ENCODE measurements around the gene TRAPPC6A.

DNA sequence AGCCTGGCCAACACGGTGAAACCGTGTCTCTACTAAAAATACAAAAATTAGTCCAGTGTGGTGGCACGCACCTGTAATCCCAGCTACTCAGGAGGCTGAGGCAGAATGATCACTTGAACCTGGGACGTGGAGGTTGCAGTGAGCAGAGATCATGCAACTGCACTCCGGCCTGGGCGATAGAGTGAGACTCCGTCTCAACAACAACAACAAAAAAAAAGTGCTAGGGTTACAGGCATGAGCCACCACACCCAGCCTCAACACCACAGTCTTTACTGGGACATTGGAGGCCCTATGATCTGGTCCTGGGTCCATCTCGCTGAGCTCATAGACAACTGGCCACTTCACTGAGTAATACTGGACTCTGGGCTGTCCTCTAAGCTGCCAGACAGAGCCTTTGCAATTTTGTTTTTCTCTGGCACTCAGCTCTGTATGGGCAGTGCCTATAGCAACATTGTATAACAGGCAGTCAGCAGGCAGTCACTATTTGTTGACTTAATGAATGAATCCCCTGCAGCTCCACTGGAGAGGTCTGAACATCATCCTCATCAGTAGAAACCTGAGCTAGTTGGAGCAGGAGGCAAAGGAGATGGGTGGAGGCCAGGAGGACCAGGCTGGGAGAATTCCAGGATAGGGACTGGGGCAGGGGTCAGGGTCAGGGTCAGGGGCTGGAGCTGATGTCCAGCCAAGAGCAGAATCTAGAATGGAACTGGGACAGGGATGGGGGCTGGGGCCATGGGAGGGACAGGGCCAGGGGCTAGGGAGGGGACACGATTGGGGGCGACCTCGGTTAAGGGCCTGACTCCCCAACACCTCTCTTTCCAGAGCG is 8.7 kb upstream of the TRAPPC6A start:
- TF ChIP-seq, protein P1, sequence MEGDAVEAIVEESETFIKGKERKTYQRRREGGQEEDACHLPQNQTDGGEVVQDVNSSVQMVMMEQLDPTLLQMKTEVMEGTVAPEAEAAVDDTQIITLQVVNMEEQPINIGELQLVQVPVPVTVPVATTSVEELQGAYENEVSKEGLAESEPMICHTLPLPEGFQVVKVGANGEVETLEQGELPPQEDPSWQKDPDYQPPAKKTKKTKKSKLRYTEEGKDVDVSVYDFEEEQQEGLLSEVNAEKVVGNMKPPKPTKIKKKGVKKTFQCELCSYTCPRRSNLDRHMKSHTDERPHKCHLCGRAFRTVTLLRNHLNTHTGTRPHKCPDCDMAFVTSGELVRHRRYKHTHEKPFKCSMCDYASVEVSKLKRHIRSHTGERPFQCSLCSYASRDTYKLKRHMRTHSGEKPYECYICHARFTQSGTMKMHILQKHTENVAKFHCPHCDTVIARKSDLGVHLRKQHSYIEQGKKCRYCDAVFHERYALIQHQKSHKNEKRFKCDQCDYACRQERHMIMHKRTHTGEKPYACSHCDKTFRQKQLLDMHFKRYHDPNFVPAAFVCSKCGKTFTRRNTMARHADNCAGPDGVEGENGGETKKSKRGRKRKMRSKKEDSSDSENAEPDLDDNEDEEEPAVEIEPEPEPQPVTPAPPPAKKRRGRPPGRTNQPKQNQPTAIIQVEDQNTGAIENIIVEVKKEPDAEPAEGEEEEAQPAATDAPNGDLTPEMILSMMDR (IDR thresholded peaks at IDR 0.05 in 2 of 3, conservative IDR thresholded peaks at IDR 0.05 in 1 of 3; ENCODE audit: insufficient read depth in 2 of 3, low read depth in 1 of 3, low read length in 3 of 3), result no peak
- TF ChIP-seq CBX5 (IDR thresholded peaks at IDR 0.05; ENCODE audit: borderline replicate concordance, low read depth) (no peak), MTF1 (CRISPR knock-in tag; IDR thresholded peaks at IDR 0.05; ENCODE audit: borderline replicate concordance) (no peak), SMARCA4 (IDR thresholded peaks at IDR 0.05) (no peak), ZBTB17 (CRISPR knock-in tag; IDR thresholded peaks at IDR 0.05) (no peak), ZNF431 (CRISPR knock-in tag; IDR thresholded peaks at IDR 0.05) (no peak)
- TF ChIP-seq, protein P2, sequence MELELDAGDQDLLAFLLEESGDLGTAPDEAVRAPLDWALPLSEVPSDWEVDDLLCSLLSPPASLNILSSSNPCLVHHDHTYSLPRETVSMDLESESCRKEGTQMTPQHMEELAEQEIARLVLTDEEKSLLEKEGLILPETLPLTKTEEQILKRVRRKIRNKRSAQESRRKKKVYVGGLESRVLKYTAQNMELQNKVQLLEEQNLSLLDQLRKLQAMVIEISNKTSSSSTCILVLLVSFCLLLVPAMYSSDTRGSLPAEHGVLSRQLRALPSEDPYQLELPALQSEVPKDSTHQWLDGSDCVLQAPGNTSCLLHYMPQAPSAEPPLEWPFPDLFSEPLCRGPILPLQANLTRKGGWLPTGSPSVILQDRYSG (tag; conservative IDR thresholded peaks at IDR 0.05; ENCODE audit: low read depth), result no peak
- TF ChIP-seq, protein P3, sequence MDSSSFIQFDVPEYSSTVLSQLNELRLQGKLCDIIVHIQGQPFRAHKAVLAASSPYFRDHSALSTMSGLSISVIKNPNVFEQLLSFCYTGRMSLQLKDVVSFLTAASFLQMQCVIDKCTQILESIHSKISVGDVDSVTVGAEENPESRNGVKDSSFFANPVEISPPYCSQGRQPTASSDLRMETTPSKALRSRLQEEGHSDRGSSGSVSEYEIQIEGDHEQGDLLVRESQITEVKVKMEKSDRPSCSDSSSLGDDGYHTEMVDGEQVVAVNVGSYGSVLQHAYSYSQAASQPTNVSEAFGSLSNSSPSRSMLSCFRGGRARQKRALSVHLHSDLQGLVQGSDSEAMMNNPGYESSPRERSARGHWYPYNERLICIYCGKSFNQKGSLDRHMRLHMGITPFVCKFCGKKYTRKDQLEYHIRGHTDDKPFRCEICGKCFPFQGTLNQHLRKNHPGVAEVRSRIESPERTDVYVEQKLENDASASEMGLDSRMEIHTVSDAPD (CRISPR knock-in tag; IDR thresholded peaks at IDR 0.05), result no peak
- TF ChIP-seq, protein P4, sequence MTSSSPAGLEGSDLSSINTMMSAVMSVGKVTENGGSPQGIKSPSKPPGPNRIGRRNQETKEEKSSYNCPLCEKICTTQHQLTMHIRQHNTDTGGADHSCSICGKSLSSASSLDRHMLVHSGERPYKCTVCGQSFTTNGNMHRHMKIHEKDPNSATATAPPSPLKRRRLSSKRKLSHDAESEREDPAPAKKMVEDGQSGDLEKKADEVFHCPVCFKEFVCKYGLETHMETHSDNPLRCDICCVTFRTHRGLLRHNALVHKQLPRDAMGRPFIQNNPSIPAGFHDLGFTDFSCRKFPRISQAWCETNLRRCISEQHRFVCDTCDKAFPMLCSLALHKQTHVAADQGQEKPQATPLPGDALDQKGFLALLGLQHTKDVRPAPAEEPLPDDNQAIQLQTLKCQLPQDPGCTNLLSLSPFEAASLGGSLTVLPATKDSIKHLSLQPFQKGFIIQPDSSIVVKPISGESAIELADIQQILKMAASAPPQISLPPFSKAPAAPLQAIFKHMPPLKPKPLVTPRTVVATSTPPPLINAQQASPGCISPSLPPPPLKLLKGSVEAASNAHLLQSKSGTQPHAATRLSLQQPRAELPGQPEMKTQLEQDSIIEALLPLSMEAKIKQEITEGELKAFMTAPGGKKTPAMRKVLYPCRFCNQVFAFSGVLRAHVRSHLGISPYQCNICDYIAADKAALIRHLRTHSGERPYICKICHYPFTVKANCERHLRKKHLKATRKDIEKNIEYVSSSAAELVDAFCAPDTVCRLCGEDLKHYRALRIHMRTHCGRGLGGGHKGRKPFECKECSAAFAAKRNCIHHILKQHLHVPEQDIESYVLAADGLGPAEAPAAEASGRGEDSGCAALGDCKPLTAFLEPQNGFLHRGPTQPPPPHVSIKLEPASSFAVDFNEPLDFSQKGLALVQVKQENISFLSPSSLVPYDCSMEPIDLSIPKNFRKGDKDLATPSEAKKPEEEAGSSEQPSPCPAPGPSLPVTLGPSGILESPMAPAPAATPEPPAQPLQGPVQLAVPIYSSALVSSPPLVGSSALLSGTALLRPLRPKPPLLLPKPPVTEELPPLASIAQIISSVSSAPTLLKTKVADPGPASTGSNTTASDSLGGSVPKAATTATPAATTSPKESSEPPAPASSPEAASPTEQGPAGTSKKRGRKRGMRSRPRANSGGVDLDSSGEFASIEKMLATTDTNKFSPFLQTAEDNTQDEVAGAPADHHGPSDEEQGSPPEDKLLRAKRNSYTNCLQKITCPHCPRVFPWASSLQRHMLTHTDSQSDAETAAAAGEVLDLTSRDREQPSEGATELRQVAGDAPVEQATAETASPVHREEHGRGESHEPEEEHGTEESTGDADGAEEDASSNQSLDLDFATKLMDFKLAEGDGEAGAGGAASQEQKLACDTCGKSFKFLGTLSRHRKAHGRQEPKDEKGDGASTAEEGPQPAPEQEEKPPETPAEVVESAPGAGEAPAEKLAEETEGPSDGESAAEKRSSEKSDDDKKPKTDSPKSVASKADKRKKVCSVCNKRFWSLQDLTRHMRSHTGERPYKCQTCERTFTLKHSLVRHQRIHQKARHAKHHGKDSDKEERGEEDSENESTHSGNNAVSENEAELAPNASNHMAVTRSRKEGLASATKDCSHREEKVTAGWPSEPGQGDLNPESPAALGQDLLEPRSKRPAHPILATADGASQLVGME (CRISPR knock-in tag; IDR thresholded peaks at IDR 0.05), result no peak

All from K562 (cell line).